HUES64 (cell line): Measurements from ENCODE around the gene ADAMTS19.

Source experiments
- H3K27ac ChIP-seq: 2 replicates; pipeline ENCODE4 v1.7.0; 2013; ENCODE audit warnings: low read depth, low read length, inconsistent platforms
- H3K27me3 ChIP-seq: 2 replicates; pipeline ENCODE4 v1.6.1; 2013; ENCODE audit warnings: mild to moderate bottlenecking, low read length; ENCODE audit not compliant: insufficient read depth
- H3K36me3 ChIP-seq: 2 replicates; pipeline ENCODE4 v1.6.1; 2013; ENCODE audit warnings: mild to moderate bottlenecking, low read length; ENCODE audit not compliant: insufficient read depth
- H3K4me1 ChIP-seq: 2 replicates; pipeline ENCODE4 v1.6.1; 2013; ENCODE audit warnings: mild to moderate bottlenecking, low read length, moderate library complexity; ENCODE audit not compliant: insufficient read depth
- H3K4me3 ChIP-seq: 2 replicates; pipeline ENCODE4 v1.5.1; 2013; ENCODE audit warnings: mild to moderate bottlenecking, low read length, moderate library complexity
- H3K9ac ChIP-seq: 2 replicates; pipeline ENCODE4 v1.6.1; 2013; ENCODE audit warnings: mild to moderate bottlenecking, low read depth, low read length
- H3K9me3 ChIP-seq: 2 replicates; pipeline ENCODE4 v1.6.1; 2013; ENCODE audit warnings: low read depth, low read length; ENCODE audit not compliant: insufficient read depth
- WGBS: fragments of 150-250, 120-280 bp; methylation state at CpG from one replicate; pipeline ENCODE4 v1.1.7; 2013; ENCODE audit warnings: missing lambda C conversion rate; 5-methylcytosine and 5-hydroxymethylcytosine counted together

Gene ADAMTS19

GRCh38 chr5:129441096-129441495, 19.0 kb upstream of the ADAMTS19 start:
- Histone ChIP-seq H3K27me3 (no peaks in the 10 kb centered on the region), H3K4me1 (no peaks in the 10 kb centered on the region), H3K4me3 (no peak overlapping the region), H3K9me3 (no peaks in the 10 kb centered on the region), H3K36me3 (no peaks in the 10 kb centered on the region), H3K9ac (no peak overlapping the region), H3K27ac (no peak overlapping the region)
- 98% methylated on average over 1 of the region's 1 CpG for WGBS

- H3K27ac ChIP-seq = no peak overlapping the region
- WGBS = 100% methylated on average over 2 of the region's 2 CpGs
- no peak overlapping the region for H3K9ac ChIP-seq
- no peaks in the 10 kb centered on the region for H3K4me1 ChIP-seq
- no peak overlapping the region for H3K4me3 ChIP-seq
- no peaks in the 10 kb centered on the region for H3K27me3 ChIP-seq
- no peaks in the 10 kb centered on the region for H3K36me3 ChIP-seq
- no peaks in the 10 kb centered on the region for H3K9me3 ChIP-seq
Observed at GRCh38 chr5:129445379-129445778, 14.7 kb upstream of the ADAMTS19 start.

GRCh38 chr5:129447968-129448367, 12.1 kb upstream of the ADAMTS19 start:
- WGBS = 96% methylated on average over 1 of the region's 2 CpGs
- Histone ChIP-seq H3K4me3 (no peak overlapping the region), H3K9ac (no peak overlapping the region), H3K27me3 (no peaks in the 10 kb centered on the region), H3K36me3 (no peaks in the 10 kb centered on the region), H3K9me3 (no peaks in the 10 kb centered on the region), H3K27ac (no peak overlapping the region), H3K4me1 (no peaks in the 10 kb centered on the region)

- Histone ChIP-seq H3K4me3 (no peak overlapping the region), H3K36me3 (no peaks in the 10 kb centered on the region), H3K27me3 (no peaks in the 10 kb centered on the region), H3K9ac (no peak overlapping the region), H3K4me1 (no peaks in the 10 kb centered on the region), H3K27ac (no peak overlapping the region), H3K9me3 (no peaks in the 10 kb centered on the region)
- 93% methylated on average over 4 of the region's 4 CpGs for WGBS
Observed at GRCh38 chr5:129448654-129449053, 11.4 kb upstream of the ADAMTS19 start.

- Histone ChIP-seq H3K27me3 (no peaks in the 10 kb centered on the region), H3K36me3 (no peaks in the 10 kb centered on the region), H3K4me3 (no peak overlapping the region), H3K4me1 (peaks cover 34% of the 10 kb centered on the region), H3K9ac (no peak overlapping the region), H3K27ac (no peak overlapping the region), H3K9me3 (no peaks in the 10 kb centered on the region)
- WGBS = 100% methylated on average over 2 of the region's 2 CpGs
Observed at GRCh38 chr5:129454461-129454860, 5.6 kb upstream of the ADAMTS19 start.

- 0 out of 2 replicates have a peak, but pooled peaks cover 3% of the 10 kb centered on the region for H3K27me3 ChIP-seq
- peak overlapping the region; percentile 80 for H3K27ac ChIP-seq
- peak overlapping the region; percentile 89 for H3K4me3 ChIP-seq
- H3K9ac ChIP-seq = peak overlapping the region; percentile 91
- peaks cover 5% of the 10 kb centered on the region; the same call in 1 of the 2 replicates for H3K36me3 ChIP-seq
- WGBS = 3% methylated on average over 11 of the region's 11 CpGs
- peaks cover 47% of the 10 kb centered on the region for H3K4me1 ChIP-seq
- H3K9me3 ChIP-seq = no peaks in the 10 kb centered on the region
Observed at GRCh38 chr5:129459450-129459776, 685 bp upstream of the ADAMTS19 start.

GRCh38 chr5:129460672-129460935, 506 bp downstream of the ADAMTS19 start:
- Histone ChIP-seq H3K4me3 (peak overlapping the region; percentile 89), H3K4me1 (peaks cover 42% of the 10 kb centered on the region), H3K27me3 (0 out of 2 replicates have a peak, but pooled peaks cover 3% of the 10 kb centered on the region), H3K27ac (0 out of 2 replicates have a peak overlapping the region, but pooled peaks have one; percentile 15), H3K9me3 (no peaks in the 10 kb centered on the region), H3K9ac (peak overlapping the region; percentile 88), H3K36me3 (peaks cover 5% of the 10 kb centered on the region; the same call in 1 of the 2 replicates)
- WGBS = under 1% methylated on average over 10 of the region's 10 CpGs

- Histone ChIP-seq H3K27ac (peak overlapping the region; percentile 25; the same call in 1 of the 2 replicates), H3K9me3 (no peaks in the 10 kb centered on the region), H3K4me3 (peak overlapping the region; percentile 89), H3K9ac (peak overlapping the region; percentile 88), H3K27me3 (0 out of 2 replicates have a peak, but pooled peaks cover 3% of the 10 kb centered on the region), H3K36me3 (peaks cover 5% of the 10 kb centered on the region; the same call in 1 of the 2 replicates), H3K4me1 (peaks cover 36% of the 10 kb centered on the region)
- under 1% methylated on average over 88 of the region's 88 CpGs for WGBS
Observed at GRCh38 chr5:129460936-129461710, 1.0 kb downstream of the ADAMTS19 start.

GRCh38 chr5:129461711-129462332, 1.7 kb downstream of the ADAMTS19 start:
- H3K9me3 ChIP-seq = no peaks in the 10 kb centered on the region
- H3K4me1 ChIP-seq = peaks cover 35% of the 10 kb centered on the region
- H3K4me3 ChIP-seq = peak overlapping the region; percentile 89
- H3K27me3 ChIP-seq = 0 out of 2 replicates have a peak, but pooled peaks cover 3% of the 10 kb centered on the region
- H3K36me3 ChIP-seq = peaks cover 5% of the 10 kb centered on the region; the same call in 1 of the 2 replicates
- peak overlapping the region; percentile 25; the same call in 1 of the 2 replicates for H3K27ac ChIP-seq
- 35% methylated on average over 13 of the region's 13 CpGs for WGBS
- peak overlapping the region; percentile 88 for H3K9ac ChIP-seq

GRCh38 chr5:129465776-129466344, 5.8 kb downstream of the ADAMTS19 start:
- Histone ChIP-seq H3K4me1 (peaks cover 13% of the 10 kb centered on the region; the same call in 1 of the 2 replicates), H3K4me3 (no peak overlapping the region), H3K36me3 (peaks cover 15% of the 10 kb centered on the region; the same call in 1 of the 2 replicates), H3K9me3 (no peaks in the 10 kb centered on the region), H3K9ac (no peak overlapping the region), H3K27me3 (no peaks in the 10 kb centered on the region), H3K27ac (no peak overlapping the region)
- WGBS = 93% methylated on average over 4 of the region's 4 CpGs

GRCh38 chr5:129474544-129474943, 14.4 kb downstream of the ADAMTS19 start:
- no peak overlapping the region for H3K9ac ChIP-seq
- H3K27me3 ChIP-seq = no peaks in the 10 kb centered on the region
- H3K4me3 ChIP-seq = no peak overlapping the region
- no peaks in the 10 kb centered on the region for H3K4me1 ChIP-seq
- no peaks in the 10 kb centered on the region for H3K9me3 ChIP-seq
- WGBS = no CpG with 5 or more reads among the region's 2 CpGs
- no peak overlapping the region for H3K27ac ChIP-seq
- peaks cover 17% of the 10 kb centered on the region for H3K36me3 ChIP-seq
